ENCODE results near the gene ABLIM2. TPM values are rescaled to one million over a fixed set of nuclear protein-coding genes. Genes with fewer than 3 reads are reported as not detected.

ABLIM2 gene
- total and polyA plus RNA-seq, 10 of the 15 experiments (the other 5 are each of a cell fraction or from before 2014, with no cell fraction given), result 0.03 to 0.15 (median 0.05) TPM; not detected in 7

GRCh38 chr4:8089862-8090261, 68.8 kb downstream of the ABLIM2 start (continued):
- TF ChIP-seq REST (IDR thresholded peaks at IDR 0.05; ENCODE audit: low read depth, low read length), result no peak
- no peak for TF ChIP-seq TAF1 (IDR thresholded peaks at IDR 0.05; ENCODE audit: borderline replicate concordance, low read depth, low read length)
- no peak for TF ChIP-seq NFXL1 (IDR thresholded peaks at IDR 0.05; ENCODE audit: borderline replicate concordance)
- no peak for TF ChIP-seq BRCA1 (IDR thresholded peaks at IDR 0.05; ENCODE audit: low read depth, low read length)
- no peak for TF ChIP-seq JUND (IDR thresholded peaks at IDR 0.05; ENCODE audit: low read depth, low read length)
- TF ChIP-seq IKZF1 (conservative IDR thresholded peaks at IDR 0.05), result no peak

GRCh38 chr4:8088966-8089491, 69.6 kb downstream of the ABLIM2 start:
- Histone ChIP-seq H3K27me3 (replicated peaks in 1 of 2; ENCODE audit: control insufficient read depth in 2 of 2, insufficient read depth in 2 of 2, low read length in 1 of 2) (no peaks in the 10 kb centered on the region; a peak in 1 of 4 replicates), H3K4me3 (no peak overlapping the region), H3K9me3 (replicated peaks; ENCODE audit: control insufficient read depth, insufficient read depth, low read length) (peaks cover 2% of the 10 kb centered on the region; the same call in 1 of the 3 replicates), H3K27ac (ENCODE audit: control insufficient read depth, insufficient read depth) (no peak overlapping the region), H3K4me2 (ENCODE audit: control insufficient read depth, insufficient read depth) (no peak overlapping the region), H3K36me3 (ENCODE audit: control insufficient read depth in 2 of 2, insufficient read depth in 2 of 2, low read length in 1 of 2) (no peaks in the 10 kb centered on the region), H4K20me1 (ENCODE audit: control insufficient read depth, insufficient read depth) (no peaks in the 10 kb centered on the region), H3K4me1 (ENCODE audit: control insufficient read depth, insufficient read depth, low read length) (no peaks in the 10 kb centered on the region), H3K79me2 (ENCODE audit: control insufficient read depth, insufficient read depth, low read length) (no peaks in the 10 kb centered on the region), H2AFZ (ENCODE audit: control insufficient read depth, low read depth, low read length) (no peak overlapping the region), H3K9ac (ENCODE audit: control insufficient read depth, insufficient read depth, low read length) (no peak overlapping the region)
- ChIA-PET POLR2A (no interaction called here), CTCF (no interaction called here), SMC1A (ENCODE audit: uncharacterized antibody, unreplicated experiment) (no interaction called here), RAD21 (ENCODE audit: unreplicated experiment) (no interaction called here)
- 52% methylated on average over 12 of the region's 12 CpGs for WGBS (ENCODE audit: insufficient coverage, insufficient replicate concordance, low lambda C conversion rate, missing lambda C conversion rate)
- no peak for ATAC-seq
- no peak for DNase-seq (ENCODE audit: low read depth, low spot score)
- no peak for FAIRE-seq
- intact Hi-C loops (cut with micrococcal nuclease; ENCODE audit: unreplicated experiment) (no loop called here), in situ Hi-C loops (cut with MboI) (no loop called here)
- BruUV-seq (replicated peaks), result no TSS peak
- TF ChIP-seq NR2C1 (IDR thresholded peaks at IDR 0.05), result no peak
- no peak for TF ChIP-seq CBX5 (IDR thresholded peaks at IDR 0.05; ENCODE audit: low read depth)
- TF ChIP-seq ASH2L (IDR thresholded peaks at IDR 0.05; ENCODE audit: borderline replicate concordance, low read depth), result no peak
- TF ChIP-seq NFYA (IDR thresholded peaks at IDR 0.05; ENCODE audit: borderline replicate concordance, low read depth, low read length), result no peak
- no peak for TF ChIP-seq NKRF (conservative IDR thresholded peaks at IDR 0.05)
- no peak for TF ChIP-seq POLR2AphosphoS2 (IDR thresholded peaks at IDR 0.05; ENCODE audit: low read depth, low read length)
- TF ChIP-seq BCLAF1 (IDR thresholded peaks at IDR 0.05), result no peak
- no peak for TF ChIP-seq JUND (IDR thresholded peaks at IDR 0.05; ENCODE audit: low read depth, low read length)
